Measurements from ENCODE around the gene SELPLG.

- no peak for TF ChIP-seq POLR2AphosphoS5 (IDR thresholded peaks at IDR 0.05; ENCODE audit: low read depth, low read length)
- TF ChIP-seq FOXP2 (optimal IDR thresholded peaks at IDR 0.05; ENCODE audit: borderline replicate concordance, extremely low read depth, extremely low read length, insufficient read depth): no peak
- TF ChIP-seq REST (IDR thresholded peaks at IDR 0.05; ENCODE audit: insufficient read depth in 1 of 2, low read depth in 2 of 2, low read length in 2 of 2): no peak
- TF ChIP-seq TAF1 (IDR thresholded peaks at IDR 0.05; ENCODE audit: borderline replicate concordance, insufficient read depth, low read length): no peak
- no peak for TF ChIP-seq SIN3A (IDR thresholded peaks at IDR 0.05; ENCODE audit: borderline replicate concordance, insufficient read depth, low read length)
Measured at GRCh38 chr12:108620236-108620879, 13.3 kb downstream of the SELPLG start.
